Uterus (tissue), 4 donors: ENCODE data around the gene ZNF518B. TPM values are rescaled to one million over a fixed set of nuclear protein-coding genes. Genes with fewer than 3 reads are reported as not detected.

Experiments
- DNase-seq, 2 donors: peaks; one replicate each; pipeline ENCODE4 v3.0.0-alpha.2; 2019 to 2020
- H3K27ac ChIP-seq, 2 donors: fragments of 200-600 bp; sonication (generic); 1 replicate in 1 of 2; 2 replicates in 1 of 2; pipeline ENCODE4 v1.5.1; 2016 to 2018
- H3K27me3 ChIP-seq, 2 donors: fragments of 200-600 bp; sonication (generic); one replicate each; pipeline ENCODE4 v1.5.1; 2018 to 2019; ENCODE audit warnings: control low read depth in 1 of 2
- H3K36me3 ChIP-seq, 2 donors: fragments of 200-600 bp; sonication (generic); one replicate each; pipeline ENCODE4 v1.5.1; 2019; ENCODE audit warnings: control low read depth in 1 of 2
- H3K4me1 ChIP-seq, 2 donors: fragments of 200-600 bp; sonication (generic); one replicate each; pipeline ENCODE4 v1.5.1; 2018 to 2019; ENCODE audit warnings: control low read depth in 1 of 2
- H3K4me3 ChIP-seq, 2 donors: fragments of 200-600 bp; sonication (generic); 1 replicate in 1 of 2; 2 replicates in 1 of 2; pipeline ENCODE4 v1.5.1; 2018 to 2019; ENCODE audit warnings: mild to moderate bottlenecking in 1 of 2
- H3K9me3 ChIP-seq, 2 donors: fragments of 200-600 bp; sonication (generic); one replicate each; pipeline ENCODE4 v1.5.1; 2019; ENCODE audit warnings: control low read depth in 1 of 2
- CTCF ChIP-seq, 4 experiments: fragments of 200-600 bp in 2 of 4; fragments of 450-650 bp in 2 of 4; sonication (generic) in 2 of 4; IDR thresholded peaks; one replicate each; pipeline ENCODE4 v1.5.1; 2016 to 2019; ENCODE audit warnings: antibody characterized with exemption in 4 of 4, mild to moderate bottlenecking in 2 of 4, moderate library complexity in 1 of 4
- POLR2A ChIP-seq, 2 donors: fragments of 450-650 bp; IDR thresholded peaks; one replicate each; pipeline ENCODE4 v1.6.1; 2016; ENCODE audit warnings: antibody characterized with exemption in 2 of 2, mild to moderate bottlenecking in 1 of 2, moderate library complexity in 1 of 2
- intact Hi-C: fragments of 100-400 bp; cut with DNase I; formaldehyde crosslinking; loops from one replicate; pipeline ENCODE4 v1.15.1; 2023; ENCODE audit warnings: low total_unique reads
- total RNA-seq, 4 donors: library from RNA; depleted of rRNA in 3 of 4; stranded (reverse); fragments of >200 nt in 3 of 4; gene quantifications; one replicate each; pipeline versions ENCODE4 v1.1.0 to v1.2.4, GENCODE V29; 2014 to 2023
- donor health status: DM: yes; HTN: yes; CAD: no.

The ZNF518B gene
- total RNA-seq, 4 donors from 2014 or later: 13.8 to 105 (median 46.4) TPM

- TF ChIP-seq POLR2A (IDR thresholded peaks at IDR 0.05) (no peak), CTCF (IDR thresholded peaks at IDR 0.05) (no peak)
- peaks cover 0 to 19% of the 10 kb centered on the region in 2 donors for H3K27me3 ChIP-seq
- intact Hi-C loops: no loop called here
- no peak overlapping the region for H3K4me3 ChIP-seq
- H3K36me3 ChIP-seq: no peaks in the 10 kb centered on the region
- no peaks in the 10 kb centered on the region for H3K4me1 ChIP-seq
- DNase-seq: no peak
- H3K9me3 ChIP-seq: no peaks in the 10 kb centered on the region
- no peak overlapping the region for H3K27ac ChIP-seq
Measured at GRCh38 chr4:10459305-10459704, 2.1 kb upstream of the ZNF518B start.

GRCh38 chr4:10458177-10458576 lies 951 bp upstream of the ZNF518B start:
- no peaks in the 10 kb centered on the region for H3K36me3 ChIP-seq
- H3K4me3 ChIP-seq: no peak overlapping the region
- intact Hi-C loops: no loop called here
- H3K27me3 ChIP-seq: peaks cover 0 to 19% of the 10 kb centered on the region in 2 donors
- no peaks in the 10 kb centered on the region for H3K4me1 ChIP-seq
- no peak overlapping the region for H3K27ac ChIP-seq
- no peak for TF ChIP-seq CTCF (IDR thresholded peaks at IDR 0.05)
- no peak for TF ChIP-seq POLR2A (IDR thresholded peaks at IDR 0.05)
- peak in 1 of 2 donors; percentile 16 for DNase-seq
- H3K9me3 ChIP-seq: no peaks in the 10 kb centered on the region

- Histone ChIP-seq H3K9me3 (no peaks in the 10 kb centered on the region), H3K27me3 (peaks cover 0 to 10% of the 10 kb centered on the region in 2 donors), H3K4me3 (peak overlapping the region; percentile 27 to 72), H3K36me3 (no peaks in the 10 kb centered on the region), H3K27ac (peak overlapping the region; percentile 26 to 44), H3K4me1 (no peaks in the 10 kb centered on the region)
- intact Hi-C loops: no loop called here
- DNase-seq: peak; percentile 23 to 26
- no peak for TF ChIP-seq CTCF (IDR thresholded peaks at IDR 0.05)
- no peak for TF ChIP-seq POLR2A (IDR thresholded peaks at IDR 0.05)
Measured at GRCh38 chr4:10456595-10457254, 501 bp downstream of the ZNF518B start.

GRCh38 chr4:10456260-10456594 lies 999 bp downstream of the ZNF518B start:
- DNase-seq: no peak
- peak overlapping the region; percentile 27 to 72 for H3K4me3 ChIP-seq
- H3K4me1 ChIP-seq: no peaks in the 10 kb centered on the region
- H3K27ac ChIP-seq: peak overlapping the region; percentile 26 to 44
- TF ChIP-seq CTCF (IDR thresholded peaks at IDR 0.05): no peak
- no peaks in the 10 kb centered on the region for H3K36me3 ChIP-seq
- H3K27me3 ChIP-seq: peaks cover 0 to 6% of the 10 kb centered on the region in 2 donors
- intact Hi-C loops: no loop called here
- no peaks in the 10 kb centered on the region for H3K9me3 ChIP-seq

GRCh38 chr4:10455133-10455532 lies 2.1 kb downstream of the ZNF518B start:
- Histone ChIP-seq H3K9me3 (no peaks in the 10 kb centered on the region), H3K36me3 (no peaks in the 10 kb centered on the region), H3K27me3 (no peaks in the 10 kb centered on the region), H3K4me3 (no peak overlapping the region), H3K27ac (no peak overlapping the region), H3K4me1 (no peaks in the 10 kb centered on the region)
- intact Hi-C loops: no loop called here
- TF ChIP-seq CTCF (IDR thresholded peaks at IDR 0.05): no peak
- TF ChIP-seq POLR2A (IDR thresholded peaks at IDR 0.05): no peak
- no peak for DNase-seq
